LNCAP (cell line): ENCODE data around the gene MYT1.

ENCODE experiments used
- TF ChIP-seq, protein P1 (sequence below): fragments of 450-650 bp; IDR thresholded peaks from 2 replicates; pipeline ENCODE4 v1.5.1; 2017; ENCODE audit warnings: mild to moderate bottlenecking

The MYT1 gene

DNA sequence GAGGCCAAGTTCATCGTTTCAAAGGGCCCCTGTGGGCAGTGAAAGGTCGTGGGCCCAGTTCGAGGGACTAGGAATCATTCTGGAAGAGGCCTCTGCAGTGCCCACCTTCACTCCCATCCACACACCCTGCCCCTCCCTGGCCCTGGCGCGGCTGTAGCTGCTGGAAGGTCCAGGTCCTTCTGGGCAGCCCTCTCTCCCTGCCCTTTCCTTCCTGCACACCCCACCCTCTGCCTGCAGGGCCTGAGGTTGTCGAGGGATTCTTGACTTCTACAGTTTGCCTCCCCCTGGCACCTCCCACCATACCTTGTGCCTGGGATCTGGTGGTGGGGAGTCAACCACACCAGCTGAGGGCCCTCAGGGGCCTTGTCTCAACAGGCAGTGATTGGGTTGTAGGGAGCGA is 4.5 kb upstream of the MYT1 start:
- TF ChIP-seq, protein P1, sequence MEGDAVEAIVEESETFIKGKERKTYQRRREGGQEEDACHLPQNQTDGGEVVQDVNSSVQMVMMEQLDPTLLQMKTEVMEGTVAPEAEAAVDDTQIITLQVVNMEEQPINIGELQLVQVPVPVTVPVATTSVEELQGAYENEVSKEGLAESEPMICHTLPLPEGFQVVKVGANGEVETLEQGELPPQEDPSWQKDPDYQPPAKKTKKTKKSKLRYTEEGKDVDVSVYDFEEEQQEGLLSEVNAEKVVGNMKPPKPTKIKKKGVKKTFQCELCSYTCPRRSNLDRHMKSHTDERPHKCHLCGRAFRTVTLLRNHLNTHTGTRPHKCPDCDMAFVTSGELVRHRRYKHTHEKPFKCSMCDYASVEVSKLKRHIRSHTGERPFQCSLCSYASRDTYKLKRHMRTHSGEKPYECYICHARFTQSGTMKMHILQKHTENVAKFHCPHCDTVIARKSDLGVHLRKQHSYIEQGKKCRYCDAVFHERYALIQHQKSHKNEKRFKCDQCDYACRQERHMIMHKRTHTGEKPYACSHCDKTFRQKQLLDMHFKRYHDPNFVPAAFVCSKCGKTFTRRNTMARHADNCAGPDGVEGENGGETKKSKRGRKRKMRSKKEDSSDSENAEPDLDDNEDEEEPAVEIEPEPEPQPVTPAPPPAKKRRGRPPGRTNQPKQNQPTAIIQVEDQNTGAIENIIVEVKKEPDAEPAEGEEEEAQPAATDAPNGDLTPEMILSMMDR = no peak

DNA sequence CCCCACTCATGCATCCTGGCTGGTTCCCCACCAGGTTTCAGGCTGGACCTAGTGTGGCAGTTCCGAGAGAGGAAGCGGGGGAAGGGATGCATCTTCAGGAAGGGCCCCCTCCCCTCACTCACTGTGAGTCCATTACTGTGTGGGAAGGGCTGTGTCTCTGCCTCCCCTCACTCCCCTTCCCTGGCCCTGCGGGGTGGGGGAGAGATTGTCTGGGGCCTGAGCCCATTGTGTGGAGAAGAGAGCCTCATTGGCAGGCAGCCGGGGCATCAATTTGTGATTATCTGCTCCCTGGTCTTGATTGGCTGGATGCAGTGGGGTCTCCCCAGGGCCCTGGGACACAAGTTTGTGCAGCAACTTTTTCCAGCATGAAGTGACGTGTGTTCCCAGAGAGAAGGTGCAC is 4.1 kb upstream of the MYT1 start:
- TF ChIP-seq, protein P1 = no peak

DNA sequence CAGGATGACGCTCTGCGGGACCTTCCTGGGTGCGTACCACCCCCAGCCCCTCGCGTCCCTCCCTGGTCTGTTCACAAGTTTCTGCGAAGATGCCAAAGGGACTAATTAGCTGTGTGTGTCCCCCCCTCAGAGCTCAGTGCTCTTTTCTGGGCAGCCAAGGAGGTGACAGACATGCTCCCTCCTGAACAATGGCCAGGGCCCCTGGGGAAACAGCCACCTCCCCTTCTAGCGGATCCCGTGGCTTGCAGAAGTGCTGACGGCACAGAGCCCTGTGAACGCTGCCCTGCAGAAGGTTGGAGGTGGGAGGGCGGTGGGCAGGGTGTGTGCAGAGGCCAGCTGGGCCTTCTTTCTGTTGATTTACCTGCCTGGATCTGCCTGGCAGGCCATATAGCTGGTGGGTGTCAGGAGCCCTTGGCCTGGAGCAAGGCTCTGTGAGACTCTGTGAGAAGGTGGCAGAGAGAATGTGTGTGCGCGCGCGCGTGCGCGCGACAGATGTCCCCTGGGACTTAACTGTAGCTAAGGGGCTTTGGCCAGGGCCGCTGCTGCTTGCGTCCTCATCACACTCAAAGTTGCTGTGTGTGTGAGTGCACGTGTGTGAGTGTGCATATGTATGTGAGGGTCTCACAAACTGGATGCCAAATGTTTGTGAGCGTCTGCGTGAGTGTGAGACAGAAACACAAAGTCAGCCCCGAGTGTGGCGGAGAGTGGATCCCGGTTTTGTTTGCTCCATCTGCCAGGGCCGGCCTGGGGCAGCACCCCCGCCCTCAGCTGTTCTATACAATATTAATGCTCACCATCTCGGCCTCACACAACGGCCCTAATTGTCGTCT is 3.5 kb upstream of the MYT1 start:
- TF ChIP-seq, protein P1 = no peak

DNA sequence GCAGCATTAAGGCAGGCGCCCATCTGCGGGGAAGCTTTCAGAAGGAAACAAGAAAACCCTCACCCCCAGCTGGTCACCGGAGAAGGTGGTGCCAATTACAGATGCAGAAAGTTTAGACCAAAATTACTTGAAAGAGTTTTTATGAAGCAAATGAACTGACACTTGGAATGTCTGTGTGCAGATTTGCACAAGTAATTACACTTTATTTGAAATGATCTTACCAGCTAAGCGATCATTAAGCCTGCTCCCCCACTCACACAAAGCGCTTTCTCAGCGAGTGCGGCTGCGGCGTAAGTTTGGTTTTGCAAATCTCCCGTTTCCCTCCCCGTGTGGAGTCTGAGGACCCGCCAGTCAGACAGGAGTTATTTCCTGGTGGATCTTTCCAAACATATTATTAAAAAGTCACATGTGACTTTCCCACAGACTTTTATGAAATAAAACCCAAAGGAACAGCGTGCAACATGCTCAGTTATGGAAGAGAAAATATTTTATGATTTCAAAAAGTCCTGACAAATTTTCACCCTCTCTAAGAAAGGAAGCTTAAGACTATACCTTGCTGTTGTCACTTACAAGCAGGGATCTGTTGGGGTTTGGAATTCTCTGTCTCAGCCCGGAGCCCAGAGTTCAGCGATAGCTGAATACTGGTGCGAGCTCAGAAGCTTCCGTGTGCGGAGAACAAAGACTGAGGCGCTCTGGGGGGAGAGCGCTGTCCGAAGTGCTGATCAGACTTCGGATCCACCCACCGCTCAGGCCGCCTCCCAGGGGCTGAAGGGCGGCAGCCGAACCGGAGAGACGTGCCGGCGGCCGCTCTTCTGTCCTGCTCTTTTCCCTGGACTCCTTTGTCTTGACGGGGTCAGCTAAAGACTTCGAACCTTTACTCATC is 2.7 kb upstream of the MYT1 start:
- TF ChIP-seq, protein P1 = no peak

DNA sequence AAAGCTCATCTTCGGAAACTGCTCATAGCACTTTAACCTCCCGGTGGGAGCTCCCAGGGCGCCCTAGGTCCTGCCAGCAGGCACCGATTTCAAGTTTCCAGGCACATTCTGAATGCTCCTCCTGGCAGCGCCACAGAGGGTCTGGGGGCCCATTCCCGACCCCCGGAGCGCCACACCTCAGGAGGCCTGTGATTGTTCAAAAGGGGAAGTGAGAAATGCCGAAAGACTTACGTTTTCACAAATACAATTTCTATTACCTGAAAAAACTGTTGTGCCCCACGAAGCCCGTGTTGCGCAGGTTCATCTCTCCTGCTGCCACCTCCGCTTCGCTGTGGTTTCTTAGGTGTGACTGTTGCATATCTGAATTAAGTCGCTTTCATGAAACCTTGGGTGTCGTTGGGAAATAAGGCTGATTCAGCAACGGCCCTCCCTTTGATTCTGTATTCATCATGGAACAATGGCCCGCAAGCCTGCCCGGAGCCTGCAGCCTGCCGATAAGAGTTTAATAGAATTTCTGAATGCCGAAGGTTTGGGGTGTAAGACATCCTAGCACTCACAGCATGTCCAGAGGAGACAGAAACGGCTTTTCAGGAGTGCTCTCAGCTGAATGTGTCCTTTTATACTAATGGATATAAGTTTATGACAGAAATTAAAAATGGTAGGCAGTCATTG is 1.9 kb upstream of the MYT1 start:
- TF ChIP-seq, protein P1 = no peak

DNA sequence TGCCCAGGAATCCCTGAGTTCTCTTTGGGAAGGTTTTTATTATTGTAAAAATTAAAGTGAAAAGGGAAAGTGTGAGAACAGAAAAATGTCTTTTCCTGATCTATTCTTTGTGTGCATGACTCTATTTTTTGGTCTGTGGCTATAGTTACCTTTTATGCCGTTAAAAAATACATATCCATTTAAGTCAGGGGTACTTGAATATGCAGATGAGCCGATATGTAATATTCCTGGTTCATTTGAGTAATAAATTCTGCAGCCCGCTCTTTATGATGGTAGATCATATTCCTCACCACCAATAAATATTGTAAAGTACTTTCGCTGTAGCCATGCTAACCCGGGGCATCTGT is 503 bp upstream of the MYT1 start:
- TF ChIP-seq, protein P1 = no peak

DNA sequence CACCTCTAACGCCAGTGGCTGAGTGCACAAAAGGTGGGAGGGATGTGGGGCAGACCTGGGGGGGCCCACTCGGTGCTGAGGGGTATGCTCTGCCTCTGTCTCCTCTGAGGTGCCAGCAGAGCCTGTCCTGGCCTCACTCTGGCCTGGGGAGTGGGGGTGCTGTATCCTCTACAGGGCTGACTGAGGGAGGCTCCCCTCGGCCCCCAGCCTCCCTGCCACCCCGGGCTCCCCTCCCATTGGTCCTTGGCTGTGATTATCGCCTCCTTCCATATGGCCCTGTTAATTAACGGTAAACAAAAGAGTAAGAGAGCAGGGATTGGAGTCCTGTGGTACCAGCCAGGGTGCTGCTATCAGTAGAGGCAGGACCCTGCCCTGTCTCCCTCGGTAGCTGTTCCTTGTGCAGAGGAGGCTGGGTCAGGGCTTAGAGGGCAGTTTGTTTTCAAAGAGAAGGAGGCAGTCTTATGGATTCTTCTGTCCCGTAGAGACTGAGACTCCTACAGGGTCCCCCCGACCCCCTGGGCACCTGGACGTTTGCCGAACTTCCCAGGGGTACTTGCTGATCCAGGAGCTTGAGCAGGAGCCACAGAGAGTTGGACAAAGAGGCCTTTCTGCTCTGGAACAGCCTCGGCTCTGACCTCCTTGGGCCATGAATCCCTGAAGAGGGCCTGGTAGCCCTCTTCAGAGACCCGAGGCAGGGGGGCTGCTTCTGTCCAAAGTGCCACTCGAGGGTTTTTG is 1.8 kb downstream of the MYT1 start:
- TF ChIP-seq, protein P1 = no peak
